GM18519 (cell line): ENCODE measurements around the gene KCNJ18.
"Not testable (repeated sequence)": the region's sequence is repeated elsewhere in the genome, so short reads cannot be mapped to it uniquely, and the experiment has no call there.

Experiments used
- ATAC-seq: cut with Tn5 transposase; IDR thresholded peaks from one replicate; pipeline ENCODE4 v1.9.1; 2021; ENCODE audit warnings: mild to moderate bottlenecking, moderate library complexity; ENCODE audit not compliant: unreplicated experiment, low FRiP score

KCNJ18 gene

GRCh38 chr17:21691883-21692703 is at the start of gene KCNJ18:
Gene KCNJ18, plus strand, starts transcription at chr17:21692523. Its CDS starts 10,264 bp downstream, at chr17:21702787.
- not testable (repeated sequence) for ATAC-seq

- not testable (repeated sequence) for ATAC-seq
Measured at GRCh38 chr17:21648125-21648524, 44.2 kb upstream of the KCNJ18 start.

- ATAC-seq = not testable (repeated sequence)
Measured at GRCh38 chr17:21650043-21650442, 42.3 kb upstream of the KCNJ18 start.

- not testable (repeated sequence) for ATAC-seq
Measured at GRCh38 chr17:21652049-21652448, 40.3 kb upstream of the KCNJ18 start.

GRCh38 chr17:21653211-21653610 is 39.1 kb upstream of the KCNJ18 start:
- not testable (repeated sequence) for ATAC-seq

DNA sequence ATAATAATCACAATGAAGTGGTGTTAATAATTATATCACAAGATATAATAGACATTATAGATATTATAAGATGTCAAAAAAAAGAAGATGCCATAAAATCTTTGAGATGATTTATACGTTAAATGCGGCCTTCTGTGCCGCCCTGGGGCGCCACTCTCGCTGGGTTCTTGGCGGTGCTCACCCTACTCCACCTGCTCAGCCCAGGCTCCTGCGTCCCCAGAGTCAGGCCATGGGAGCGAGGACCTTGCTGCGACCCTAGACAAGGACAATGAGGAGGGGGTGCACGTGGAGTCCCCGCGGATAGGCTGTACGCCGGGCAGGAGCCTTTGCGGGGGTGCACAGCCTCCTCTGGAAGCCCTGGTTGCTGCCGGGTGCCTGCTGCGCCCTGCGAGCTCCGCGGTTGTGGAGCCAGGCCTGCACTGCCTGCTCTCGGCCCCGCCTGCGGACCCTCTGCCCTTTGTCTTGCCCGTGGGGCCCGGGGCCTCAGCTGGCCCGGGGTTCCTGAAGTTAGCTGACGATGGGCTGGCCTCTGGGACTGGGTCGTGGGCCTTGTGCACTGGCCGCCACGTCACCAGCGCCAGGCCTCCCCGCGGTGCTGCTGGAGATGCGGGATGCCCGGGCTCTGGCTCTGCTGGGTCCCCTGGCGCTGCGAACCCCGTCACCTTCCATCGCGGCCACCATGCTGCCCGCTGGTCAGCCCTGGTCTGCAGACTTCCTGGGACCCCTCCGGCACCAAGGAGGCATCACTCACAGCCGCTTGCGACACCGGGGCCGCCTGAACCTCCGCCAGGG is 35.6 kb upstream of the KCNJ18 start:
- not testable (repeated sequence) for ATAC-seq

DNA sequence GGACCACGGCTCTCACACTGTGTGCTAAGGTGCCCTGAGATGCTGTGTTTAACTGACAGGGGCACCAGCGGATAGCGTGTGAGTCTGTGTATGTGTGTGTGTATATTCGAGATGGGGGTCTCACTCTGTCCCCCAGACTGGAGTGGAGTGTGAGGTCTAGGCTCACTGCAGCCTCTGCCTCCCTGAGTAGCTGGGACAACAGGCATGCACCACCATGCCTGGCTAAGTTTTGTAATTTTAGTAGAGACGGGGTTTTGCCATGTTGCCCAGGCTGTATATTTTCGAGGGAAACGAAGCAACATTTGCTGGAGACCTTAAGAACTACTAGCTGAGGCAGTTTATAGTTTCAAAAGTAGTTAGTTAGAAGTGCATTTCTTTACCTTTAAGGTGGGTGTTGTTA is 32.7 kb upstream of the KCNJ18 start:
- ATAC-seq = not testable (repeated sequence)

DNA sequence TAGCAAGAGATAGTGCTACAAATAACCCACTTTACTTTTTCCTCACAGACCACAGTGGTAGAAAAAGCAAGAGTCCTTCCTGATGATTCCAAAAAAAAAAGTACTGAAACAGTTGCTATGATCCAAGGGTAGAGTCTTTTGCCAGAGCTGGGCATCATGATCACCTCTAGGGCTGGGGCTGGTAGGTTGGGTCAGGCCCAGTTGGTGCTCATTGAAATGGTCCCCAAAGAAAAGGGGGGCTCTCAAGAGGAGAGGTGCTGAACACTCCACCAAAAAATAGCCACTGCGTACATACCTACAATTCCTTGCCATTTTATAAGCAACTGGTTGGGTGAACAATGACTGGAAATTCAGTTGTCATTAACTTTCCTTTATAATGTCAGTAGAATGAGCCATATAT is 30.9 kb upstream of the KCNJ18 start:
- ATAC-seq = not testable (repeated sequence)

GRCh38 chr17:21663166-21663565 is 29.2 kb upstream of the KCNJ18 start:
- not testable (repeated sequence) for ATAC-seq

- not testable (repeated sequence) for ATAC-seq
Measured at GRCh38 chr17:21663614-21664474, 28.5 kb upstream of the KCNJ18 start.

GRCh38 chr17:21665171-21665570 is 27.2 kb upstream of the KCNJ18 start:
- not testable (repeated sequence) for ATAC-seq

GRCh38 chr17:21665935-21666493 is 26.3 kb upstream of the KCNJ18 start:
- ATAC-seq = not testable (repeated sequence)

- ATAC-seq = not testable (repeated sequence)
Measured at GRCh38 chr17:21666711-21667412, 25.5 kb upstream of the KCNJ18 start.

DNA sequence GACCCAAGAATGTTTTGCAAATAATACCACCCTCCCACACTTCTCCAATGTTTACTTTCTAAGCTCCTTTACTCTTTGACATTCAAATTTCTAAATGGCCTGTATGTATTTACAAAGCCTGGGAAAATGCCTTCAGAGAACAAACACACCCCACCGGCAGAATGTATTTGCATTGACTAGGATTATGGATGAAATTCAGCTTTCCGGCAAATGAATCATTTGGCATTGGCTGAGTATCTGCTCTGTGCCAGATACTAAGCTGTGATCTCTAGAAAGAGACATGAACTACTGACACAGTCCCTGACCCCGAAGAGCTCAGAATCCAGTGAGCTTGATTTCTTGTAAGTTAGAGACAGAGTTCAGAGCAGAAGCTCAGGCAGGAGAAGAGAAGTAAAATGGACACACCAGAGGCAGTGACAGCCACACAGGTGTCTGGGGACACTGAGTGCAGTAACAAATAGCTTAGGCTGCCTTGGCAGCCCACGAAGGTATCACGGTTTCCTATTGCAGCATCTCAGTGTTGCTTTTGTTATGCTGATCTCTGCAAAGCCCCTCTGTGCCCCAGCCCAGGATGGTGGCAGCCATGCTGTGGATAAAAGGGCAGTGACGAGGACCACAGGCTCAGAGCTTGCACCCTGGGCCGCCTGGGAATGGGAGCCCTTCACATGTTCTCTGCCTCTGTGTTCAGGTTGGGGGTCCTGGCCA is 24.8 kb upstream of the KCNJ18 start:
- ATAC-seq = not testable (repeated sequence)

- ATAC-seq = not testable (repeated sequence)
Measured at GRCh38 chr17:21668118-21668488, 24.2 kb upstream of the KCNJ18 start.

GRCh38 chr17:21668746-21669508 is 23.4 kb upstream of the KCNJ18 start:
- ATAC-seq = not testable (repeated sequence)

GRCh38 chr17:21669616-21670360 is 22.5 kb upstream of the KCNJ18 start:
- not testable (repeated sequence) for ATAC-seq
